Measurements from ENCODE around the gene ZNF33A.

- TF ChIP-seq POLR2A (IDR thresholded peaks at IDR 0.05) (no peak), CTCF (IDR thresholded peaks at IDR 0.05) (no peak), POLR2AphosphoS5 (IDR thresholded peaks at IDR 0.05) (no peak)
Measured at GRCh38 chr10:38094927-38095574, 84.6 kb downstream of the ZNF33A start.

Data from stomach (tissue), 4 donors.